Natural killer cell treated with Interleukin-12 subunit alpha and Interleukin-12 subunit beta and Interleukin-15 and Interleukin-18, amount 100 ng/mL, for 72 hours (primary cell): ENCODE measurements around the gene MAFF. TPM values are rescaled to one million over a fixed set of nuclear protein-coding genes. Genes with fewer than 3 reads are reported as not detected.

ENCODE experiments used
- ATAC-seq, 2 donors: fragments of 150-1000 bp; cut with Tn5 transposase in 1 of 2; sonication (Bioruptor Pico), chemical (Tn5 transposase) in 1 of 2; 2 replicates each; pipeline ENCODE4 v1.10.0; 2021
- DNase-seq: peaks from one replicate; pipeline ENCODE4 v3.0.0; 2022; ENCODE audit warnings: low spot score
- H3K27ac Mint-ChIP-seq, 2 donors: 1 replicate in 1 of 2; 2 replicates in 1 of 2; pipeline ENCODE4 v1.8.0; 2022; ENCODE audit warnings: mixed read lengths in 2 of 2, mild to moderate bottlenecking in 1 of 2, moderate library complexity in 1 of 2
- H3K27me3 Mint-ChIP-seq, 2 donors: 1 replicate in 1 of 2; 2 replicates in 1 of 2; pipeline ENCODE4 v1.8.0; 2022; ENCODE audit warnings: mixed read lengths in 2 of 2
- H3K36me3 Mint-ChIP-seq: one replicate; pipeline ENCODE4 v1.8.0; 2022; ENCODE audit warnings: mixed read lengths
- H3K4me1 Mint-ChIP-seq, 2 donors: 1 replicate in 1 of 2; 2 replicates in 1 of 2; pipeline ENCODE4 v1.8.0; 2022; ENCODE audit warnings: low read depth in 2 of 2, mixed read lengths in 2 of 2, mild to moderate bottlenecking in 1 of 2
- H3K4me3 Mint-ChIP-seq: one replicate; pipeline ENCODE4 v1.8.0; 2022; ENCODE audit warnings: mixed read lengths
- H3K9me3 Mint-ChIP-seq: 2 replicates; pipeline ENCODE4 v1.8.0; 2022; ENCODE audit warnings: mixed read lengths
- total RNA-seq, 2 donors: library from RNA; stranded (reverse); gene quantifications; one replicate each; pipeline ENCODE4 v1.2.3, GENCODE V29; 2022

Gene MAFF
- total RNA-seq, 2 donors from 2014 or later, result 19.7 to 43.0 TPM

- no peak for DNase-seq
- Mint-ChIP-seq H3K9me3 (no peaks in the 10 kb centered on the region), H3K4me3 (no peak overlapping the region), H3K27me3 (no peaks in the 10 kb centered on the region), H3K36me3 (no peaks in the 10 kb centered on the region), H3K4me1 (peaks cover 47 to 50% of the 10 kb centered on the region in 2 donors), H3K27ac (peak overlapping the region; percentile 26 to 46)
- ATAC-seq, result peak; percentile 50 to 69
Observed at GRCh38 chr22:38262051-38262795, 60.4 kb downstream of the MAFF start.

DNA sequence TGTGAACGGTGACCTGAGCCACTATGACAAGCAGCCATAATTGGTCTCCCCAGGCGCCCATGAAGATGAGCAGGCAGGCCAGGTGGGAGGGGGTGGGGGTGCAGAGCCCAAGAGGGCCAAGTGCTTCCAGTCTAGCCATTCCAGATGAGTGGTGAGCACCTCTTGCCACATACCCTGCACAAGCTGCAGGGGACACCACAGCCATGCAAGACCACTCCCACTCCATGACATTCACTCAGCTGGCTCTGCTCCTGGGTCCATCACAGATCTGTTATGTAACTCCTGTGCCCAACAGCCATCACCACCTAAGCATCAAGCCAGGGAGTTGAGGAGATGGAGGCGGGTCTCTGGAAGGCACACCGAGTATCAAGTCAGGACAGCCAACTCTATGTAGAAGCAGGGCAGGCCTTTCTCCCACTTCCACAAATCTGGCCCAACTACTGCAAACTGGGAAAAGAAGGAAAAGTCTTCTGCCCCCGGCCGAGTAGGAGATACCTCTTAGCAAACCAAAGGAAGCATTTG, 62.6 kb downstream of the MAFF start:
- Mint-ChIP-seq H3K27me3 (no peaks in the 10 kb centered on the region), H3K36me3 (no peaks in the 10 kb centered on the region), H3K27ac (peak overlapping the region in 1 of 2 donors; percentile 29), H3K4me1 (peaks cover 52 to 58% of the 10 kb centered on the region in 2 donors), H3K4me3 (no peak overlapping the region), H3K9me3 (no peaks in the 10 kb centered on the region)
- no peak for DNase-seq
- no peak for ATAC-seq

Other genes starting within 250 kb of the MAFF start
- gene C22orf23, start 248.4 kb upstream of the MAFF start, total RNA-seq, result under 1 TPM in 1 of 2 donors, not detected in 1; 0.33 TPM
- 10 to 100 TPM; 65.2 to 96.3 TPM for gene POLR2F, start 248.3 kb upstream of the MAFF start, total RNA-seq
- gene SOX10, start 217.4 kb upstream of the MAFF start, total RNA-seq, result not detected
- 10 to 100 TPM; 14.8 to 18.8 TPM for gene PICK1, start 144.6 kb upstream of the MAFF start, total RNA-seq
- gene SLC16A8, start 117.8 kb upstream of the MAFF start, total RNA-seq, result under 1 TPM in 1 of 2 donors, not detected in 1; 0.50 TPM
- gene BAIAP2L2, start 91.3 kb upstream of the MAFF start, total RNA-seq, result under 1 TPM; 0.40 to 0.84 TPM
- 10 to 100 TPM; 24.5 to 40.1 TPM for gene PLA2G6, start 20.2 kb upstream of the MAFF start, total RNA-seq
- 10 to 100 TPM; 59.4 to 59.8 TPM for gene TMEM184B, start 71.0 kb downstream of the MAFF start, total RNA-seq
- gene CSNK1E, start 115.4 kb downstream of the MAFF start, total RNA-seq, result 100 to 1,000 TPM; 107 to 156 TPM